IMR-90 (cell line): ENCODE results near the gene CHRNB1. TPM values are rescaled to one million over a fixed set of nuclear protein-coding genes. Genes with fewer than 3 reads are reported as not detected.

Source experiments
- ATAC-seq: fragments of 200-7000 bp; cut with Tn5 transposase; 2 replicates; pipeline ENCODE4 v1.9.1; 2020; ENCODE audit warnings: low read depth, mild to moderate bottlenecking, moderate library complexity
- BruUV-seq: library from RNA; stranded (reverse); fragments of 400-500 nt; replicated peaks from 2 replicates; lab custom pipeline; 2021; lab: Mats Ljungman, UMichigan
- CTCF ChIA-PET: fragments of 300-600 bp; formaldehyde crosslinking; extraction: SDS; loops from one replicate; lab custom pipeline; 2021; ENCODE audit warnings: antibody characterized with exemption; lab: Yijun Ruan, JAX
- POLR2A ChIA-PET: fragments of 300-600 bp; sonication (Branson Sonifier 250); formaldehyde crosslinking; loops from one replicate; lab custom pipeline; 2022; ENCODE audit warnings: antibody characterized with exemption; ENCODE audit not compliant: unreplicated experiment; lab: Charles Lee
- DNase-seq: peaks from one replicate; pipeline ENCODE4 v3.0.0; 2013
- H2AFZ ChIP-seq: replicated peaks from 2 replicates; pipeline ENCODE3; 2013; ENCODE audit warnings: low read length, mild to moderate bottlenecking; ENCODE audit not compliant: poor library complexity
- H2AK5ac ChIP-seq: 2 replicates; pipeline ENCODE4 v1.6.1; 2013; ENCODE audit warnings: low read depth, low read length, inconsistent platforms
- H2AK9ac ChIP-seq: replicated peaks from 2 replicates; pipeline ENCODE3; 2013; ENCODE audit warnings: mild to moderate bottlenecking, low read depth, low read length, moderate library complexity; ENCODE audit not compliant: poor library complexity
- H2BK120ac ChIP-seq: 2 replicates; pipeline ENCODE4 v1.6.1; 2013; ENCODE audit warnings: low read depth, low read length, inconsistent platforms
- H2BK15ac ChIP-seq: 3 replicates; pipeline ENCODE4 v1.6.1; 2013; ENCODE audit warnings: low read depth, low read length, inconsistent platforms
- H2BK20ac ChIP-seq: 2 replicates; pipeline ENCODE4 v1.6.1; 2013; ENCODE audit warnings: low read depth, mild to moderate bottlenecking, inconsistent platforms, low read length, moderate library complexity
- H2BK5ac ChIP-seq: 2 replicates; pipeline ENCODE4 v1.6.1; 2013; ENCODE audit warnings: mild to moderate bottlenecking, low read depth, low read length, inconsistent platforms; ENCODE audit not compliant: poor library complexity, severe bottlenecking
- H3K14ac ChIP-seq: replicated peaks from 2 replicates; pipeline ENCODE4 v1.6.1; 2013; ENCODE audit warnings: low read depth, low read length, inconsistent platforms
- H3K18ac ChIP-seq: 2 replicates; pipeline ENCODE4 v1.6.1; 2013; ENCODE audit warnings: low read depth, low read length, control low read depth
- H3K23ac ChIP-seq: 2 replicates; pipeline ENCODE4 v1.6.1; 2013; ENCODE audit warnings: low read depth, low read length, inconsistent platforms
- H3K27ac ChIP-seq: 2 replicates; pipeline ENCODE4 v1.5.1; 2013; ENCODE audit warnings: mild to moderate bottlenecking, control low read depth, low read length; ENCODE audit not compliant: insufficient read depth
- H3K27me3 ChIP-seq: 2 replicates; pipeline ENCODE4 v1.6.1; 2013; ENCODE audit warnings: low read length; ENCODE audit not compliant: control insufficient read depth, insufficient read depth
- H3K36me3 ChIP-seq: 2 replicates; pipeline ENCODE4 v1.6.1; 2013; ENCODE audit warnings: low read length, mixed read lengths; ENCODE audit not compliant: control insufficient read depth, insufficient read depth
- H3K4ac ChIP-seq: 2 replicates; pipeline ENCODE4 v1.6.1; 2013; ENCODE audit warnings: low read depth, low read length, inconsistent platforms
- H3K4me1 ChIP-seq: 2 replicates; pipeline ENCODE4 v1.6.1; 2013; ENCODE audit warnings: low read length, mixed read lengths; ENCODE audit not compliant: control insufficient read depth, insufficient read depth
- H3K4me2 ChIP-seq: 2 replicates; pipeline ENCODE4 v1.6.1; 2013; ENCODE audit warnings: low read depth, mild to moderate bottlenecking, control low read depth, low read length, moderate library complexity
- H3K4me3 ChIP-seq: 2 replicates; pipeline ENCODE4 v1.5.1; 2013; ENCODE audit warnings: low read depth, mild to moderate bottlenecking, control low read depth, low read length, moderate library complexity; ENCODE audit not compliant: insufficient read depth
- H3K56ac ChIP-seq: 2 replicates; pipeline ENCODE4 v1.6.1; 2013; ENCODE audit warnings: low read length, inconsistent platforms; ENCODE audit not compliant: insufficient read depth; ENCODE audit errors: extremely low read depth
- H3K79me1 ChIP-seq, 2 experiments: 2 replicates each; pipeline ENCODE4 v1.6.1; 2013; ENCODE audit warnings: low read length in 2 of 2, inconsistent platforms in 1 of 2, low read depth in 1 of 2
- H3K9ac ChIP-seq: 2 replicates; pipeline ENCODE4 v1.6.1; 2013; ENCODE audit warnings: low read depth, low read length, control low read depth
- H3K9me1 ChIP-seq: 2 replicates; pipeline ENCODE4 v1.6.1; 2013; ENCODE audit warnings: low read length, inconsistent platforms; ENCODE audit not compliant: insufficient read depth
- H3K9me3 ChIP-seq: 2 replicates; pipeline ENCODE4 v1.6.1; 2013; ENCODE audit warnings: low read length; ENCODE audit not compliant: control insufficient read depth, insufficient read depth
- H4K20me1 ChIP-seq: 2 replicates; pipeline ENCODE4 v1.6.1; 2013; ENCODE audit warnings: low read length, inconsistent platforms; ENCODE audit not compliant: insufficient read depth
- H4K5ac ChIP-seq: 2 replicates; pipeline ENCODE4 v1.6.1; 2013; ENCODE audit warnings: mild to moderate bottlenecking, low read depth, low read length, control low read depth
- H4K8ac ChIP-seq, 2 experiments: 2 replicates each; pipeline ENCODE4 v1.6.1; 2013; ENCODE audit warnings: low read depth in 2 of 2, low read length in 2 of 2, control low read depth in 1 of 2, inconsistent platforms in 1 of 2
- H4K91ac ChIP-seq: 2 replicates; pipeline ENCODE4 v1.6.1; 2013; ENCODE audit warnings: low read depth, low read length, inconsistent platforms; ENCODE audit not compliant: insufficient read depth
- CHD1 ChIP-seq: IDR thresholded peaks from 2 replicates; pipeline ENCODE4 v1.6.1; 2012; ENCODE audit warnings: low read depth, low read length, improper control_type of control experiment
- WGBS, 2 experiments: methylation state at CpG; one replicate each; pipeline versions ENCODE4 v1.1.5 to v1.1.7; 2013; ENCODE audit warnings: missing lambda C conversion rate in 2 of 2; ENCODE audit not compliant: insufficient read length in 1 of 2; ENCODE audit errors: extremely low coverage in 2 of 2; 5-methylcytosine and 5-hydroxymethylcytosine counted together
- dilution Hi-C: fragments of 300-500 bp; cut with HindIII; formaldehyde crosslinking; loops from one replicate; pipeline ENCODE4 v1.14.3; 2018; ENCODE audit warnings: low sequenced_read_pairs; ENCODE audit not compliant: unreplicated experiment
- in situ Hi-C: fragments of 300-500 bp; cut with MboI; formaldehyde crosslinking; loops from 3 replicates; pipeline ENCODE4 v1.14.3; 2019; ENCODE audit warnings: low sequenced_read_pairs, inconsistent platforms, mixed read lengths
- intact Hi-C: fragments of 100-400 bp; cut with micrococcal nuclease; formaldehyde crosslinking; loops from 2 replicates; pipeline ENCODE4 v1.10.0; 2022
- polyA plus RNA-seq, 3 experiments: library from polyadenylated mRNA; depleted of rRNA; stranded (reverse); fragments of >200 nt; gene quantifications; 2 replicates each; pipeline ENCODE4 v1.2.3, GENCODE V29; 2012; ENCODE audit warnings: low replicate concordance in 1 of 3
- total RNA-seq: library from RNA; depleted of rRNA; stranded (reverse); fragments of >200 nt; gene quantifications from 2 replicates; pipeline ENCODE4 v1.2.3, GENCODE V29; 2012

Gene CHRNB1
- total and polyA plus RNA-seq, 2 of the 4 experiments (the other 2 are of a cell fraction) = 4.3 to 6.0 TPM

DNA sequence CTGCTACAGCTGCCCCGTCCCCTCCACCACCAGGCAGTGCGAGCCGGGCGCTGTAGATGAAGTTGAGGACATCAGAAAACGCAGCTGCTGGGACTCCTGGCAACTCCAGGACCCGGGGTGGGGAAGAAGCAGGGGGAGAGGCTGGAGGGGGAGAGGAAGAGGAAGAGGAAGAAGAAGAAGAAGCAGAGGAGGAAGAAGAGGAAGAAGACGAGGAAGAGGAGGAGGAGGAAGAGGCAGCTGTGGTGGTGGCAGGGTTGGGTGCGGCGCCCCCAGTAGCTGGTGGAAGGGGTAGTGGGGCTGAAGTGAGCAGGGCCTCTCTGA, 21.4 kb downstream of the CHRNB1 start:
- Histone ChIP-seq H4K8ac (no peak overlapping the region), H3K36me3 (peaks cover 46% of the 10 kb centered on the region), H2BK20ac (no peak overlapping the region), H4K5ac (no peak overlapping the region), H3K14ac (no peak overlapping the region), H3K9me3 (no peaks in the 10 kb centered on the region), H3K18ac (no peak overlapping the region), H4K91ac (no peak overlapping the region), H3K9ac (no peak overlapping the region), H3K27me3 (no peaks in the 10 kb centered on the region), H3K4me1 (peaks cover 12% of the 10 kb centered on the region; the same call in 1 of the 2 replicates), H2AK9ac (no peak overlapping the region), H3K23ac (no peak overlapping the region), H3K4me3 (no peak overlapping the region), H3K4me2 (no peak overlapping the region), H3K56ac (no peak overlapping the region), H4K20me1 (peaks cover 63% of the 10 kb centered on the region), H2AFZ (no peak overlapping the region), H2BK5ac (no peak overlapping the region), H2AK5ac (no peak overlapping the region), H3K27ac (no peak overlapping the region), H2BK120ac (no peak overlapping the region), H3K4ac (no peak overlapping the region), H3K9me1 (peaks cover 24% of the 10 kb centered on the region), H2BK15ac (no peak overlapping the region), H3K79me1 (peaks cover 11 to 75% of the 10 kb centered on the region in 2 experiments)
- in situ Hi-C loops = no loop called here
- ChIA-PET CTCF (no interaction called here), POLR2A (no interaction called here)
- no TSS peak for BruUV-seq
- ATAC-seq (no peak), DNase-seq (no peak)
- intact Hi-C loops = no loop called here
- TF ChIP-seq CHD1 = no peak
- no CpG with 5 or more reads among the region's 9 CpGs for WGBS, 2 experiments
- dilution Hi-C loops = no loop called here
